Stimulated activated naive B cell treated with anti-CD40 and anti-IgM and Interleukin-4, amounts not matched to agents 10 μg/mL and 1 μg/mL and 100 μg/mL, for 72 hours (primary cell): ENCODE results near the gene LRRN1.

ENCODE experiments used
- ATAC-seq, 2 donors: fragments of 150-1000 bp; cut with Tn5 transposase; replicated peaks; 2 replicates each; pipeline ENCODE4 v1.10.0; 2021; ENCODE audit warnings: moderate library complexity in 1 of 2
- DNase-seq: peaks from one replicate; pipeline ENCODE4 v3.0.0; 2021
- H3K27ac Mint-ChIP-seq: one replicate; pipeline ENCODE4 v1.8.0; 2022; ENCODE audit warnings: mild to moderate bottlenecking, mixed read lengths
- H3K27me3 Mint-ChIP-seq, 2 donors: one replicate each; pipeline ENCODE4 v1.8.0; 2022; ENCODE audit warnings: mixed read lengths in 2 of 2
- H3K36me3 Mint-ChIP-seq, 2 donors: one replicate each; pipeline ENCODE4 v1.8.0; 2022; ENCODE audit warnings: mixed read lengths in 2 of 2, mild to moderate bottlenecking in 1 of 2
- H3K4me1 Mint-ChIP-seq, 2 donors: one replicate each; pipeline ENCODE4 v1.8.0; 2022; ENCODE audit warnings: mixed read lengths in 2 of 2, mild to moderate bottlenecking in 1 of 2
- H3K4me3 Mint-ChIP-seq, 2 donors: one replicate each; pipeline ENCODE4 v1.8.0; 2022; ENCODE audit warnings: mild to moderate bottlenecking in 2 of 2, mixed read lengths in 2 of 2, moderate library complexity in 1 of 2
- H3K9me3 Mint-ChIP-seq, 2 donors: one replicate each; pipeline ENCODE4 v1.8.0; 2022; ENCODE audit warnings: mixed read lengths in 2 of 2, mild to moderate bottlenecking in 1 of 2

The LRRN1 gene

GRCh38 chr3:3792391-3792790, 6.8 kb upstream of the LRRN1 start:
- peaks cover 5 to 14% of the 10 kb centered on the region in 2 donors for H3K36me3 Mint-ChIP-seq
- H3K27me3 Mint-ChIP-seq = peaks cover 6 to 7% of the 10 kb centered on the region in 2 donors
- DNase-seq (no peak), ATAC-seq (no peak)
- H3K4me1 Mint-ChIP-seq = peaks cover 0 to 4% of the 10 kb centered on the region in 2 donors
- H3K9me3 Mint-ChIP-seq = peaks cover 4 to 13% of the 10 kb centered on the region in 2 donors
- no peak overlapping the region for H3K27ac Mint-ChIP-seq
- H3K4me3 Mint-ChIP-seq = no peak overlapping the region

GRCh38 chr3:3798631-3799113, 559 bp upstream of the LRRN1 start:
- Mint-ChIP-seq H3K36me3 (peaks cover 3 to 14% of the 10 kb centered on the region in 2 donors), H3K4me1 (peaks cover 13 to 33% of the 10 kb centered on the region in 2 donors), H3K4me3 (peak overlapping the region; percentile 86 to 89), H3K27ac (peak overlapping the region; percentile 79), H3K9me3 (peaks cover 5 to 10% of the 10 kb centered on the region in 2 donors), H3K27me3 (peaks cover 37 to 42% of the 10 kb centered on the region in 2 donors)
- ATAC-seq (peak; percentile 58 to 59), DNase-seq (peak; percentile 22)

- Mint-ChIP-seq H3K4me1 (peaks cover 13 to 30% of the 10 kb centered on the region in 2 donors), H3K27me3 (peaks cover 37 to 42% of the 10 kb centered on the region in 2 donors), H3K4me3 (peak overlapping the region; percentile 89 to 90), H3K36me3 (peaks cover 0 to 4% of the 10 kb centered on the region in 2 donors), H3K27ac (peak overlapping the region; percentile 56), H3K9me3 (peaks cover 0 to 2% of the 10 kb centered on the region in 2 donors)
- ATAC-seq (peak in 1 of 2 donors; percentile 8), DNase-seq (no peak)
These were observed 837 bp downstream of the LRRN1 start for GRCh38 chr3:3800080-3800455.

- Mint-ChIP-seq H3K4me3 (peak overlapping the region; percentile 89 to 90), H3K27me3 (peaks cover 38 to 42% of the 10 kb centered on the region in 2 donors), H3K4me1 (peaks cover 13 to 30% of the 10 kb centered on the region in 2 donors), H3K9me3 (peaks cover 0 to 2% of the 10 kb centered on the region in 2 donors), H3K27ac (no peak overlapping the region), H3K36me3 (peaks cover 0 to 4% of the 10 kb centered on the region in 2 donors)
- no peak for ATAC-seq
- DNase-seq = no peak
These were observed 1.7 kb downstream of the LRRN1 start for GRCh38 chr3:3800685-3801493.

DNA sequence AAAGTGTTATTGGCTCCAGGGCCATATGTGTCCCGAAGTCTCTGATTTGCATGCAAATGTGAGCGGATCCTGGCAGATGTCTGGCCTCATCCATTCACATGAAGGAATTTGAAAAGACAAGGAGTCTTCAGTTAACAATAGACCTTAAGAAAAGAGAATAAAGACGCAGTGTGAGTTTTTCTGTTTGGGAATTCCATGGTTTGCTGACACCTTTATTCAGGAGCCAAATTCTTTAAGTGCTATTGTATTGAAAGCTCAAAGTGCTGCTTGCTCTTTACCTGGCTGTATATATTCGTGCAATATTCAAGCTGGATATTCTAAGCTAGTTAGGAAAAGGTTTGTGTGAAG, 2.2 kb downstream of the LRRN1 start:
- DNase-seq (no peak), ATAC-seq (no peak)
- Mint-ChIP-seq H3K27me3 (peaks cover 42 to 43% of the 10 kb centered on the region in 2 donors), H3K4me3 (peak overlapping the region in 1 of 2 donors; percentile 36), H3K4me1 (peaks cover 13 to 30% of the 10 kb centered on the region in 2 donors), H3K36me3 (peaks cover 0 to 4% of the 10 kb centered on the region in 2 donors), H3K27ac (no peak overlapping the region), H3K9me3 (peaks cover 0 to 2% of the 10 kb centered on the region in 2 donors)

- ATAC-seq (no peak), DNase-seq (no peak)
- Mint-ChIP-seq H3K27me3 (peaks cover 38 to 40% of the 10 kb centered on the region in 2 donors), H3K9me3 (peaks cover 0 to 2% of the 10 kb centered on the region in 2 donors), H3K4me3 (no peak overlapping the region), H3K4me1 (peaks cover 13 to 30% of the 10 kb centered on the region in 2 donors), H3K27ac (no peak overlapping the region), H3K36me3 (peaks cover 0 to 2% of the 10 kb centered on the region in 2 donors)
These were observed 2.8 kb downstream of the LRRN1 start for GRCh38 chr3:3802046-3802445.

DNA sequence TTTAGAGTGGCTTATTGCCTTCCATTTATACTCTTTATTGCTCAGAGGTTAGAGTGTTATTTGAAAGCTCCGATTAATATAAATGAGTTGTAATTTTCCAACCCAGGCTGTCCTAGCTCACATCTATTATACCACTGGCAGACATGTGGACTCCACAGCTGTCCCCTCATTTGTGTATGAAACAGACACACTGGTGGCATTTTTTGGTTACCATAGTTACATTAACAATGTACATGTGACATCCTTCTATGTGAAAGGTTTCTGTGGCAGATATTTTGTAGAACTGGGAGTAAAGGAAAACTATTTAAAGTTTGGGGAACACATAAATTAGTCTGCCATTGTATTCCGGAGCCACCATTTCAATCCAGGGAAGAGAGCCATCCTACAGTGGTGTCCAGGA, 5.3 kb downstream of the LRRN1 start:
- Mint-ChIP-seq H3K36me3 (no peaks in the 10 kb centered on the region), H3K27ac (no peak overlapping the region), H3K27me3 (peaks cover 18 to 25% of the 10 kb centered on the region in 2 donors), H3K4me1 (peaks cover 8 to 17% of the 10 kb centered on the region in 2 donors), H3K9me3 (no peaks in the 10 kb centered on the region), H3K4me3 (no peak overlapping the region)
- ATAC-seq (no peak), DNase-seq (no peak)

DNA sequence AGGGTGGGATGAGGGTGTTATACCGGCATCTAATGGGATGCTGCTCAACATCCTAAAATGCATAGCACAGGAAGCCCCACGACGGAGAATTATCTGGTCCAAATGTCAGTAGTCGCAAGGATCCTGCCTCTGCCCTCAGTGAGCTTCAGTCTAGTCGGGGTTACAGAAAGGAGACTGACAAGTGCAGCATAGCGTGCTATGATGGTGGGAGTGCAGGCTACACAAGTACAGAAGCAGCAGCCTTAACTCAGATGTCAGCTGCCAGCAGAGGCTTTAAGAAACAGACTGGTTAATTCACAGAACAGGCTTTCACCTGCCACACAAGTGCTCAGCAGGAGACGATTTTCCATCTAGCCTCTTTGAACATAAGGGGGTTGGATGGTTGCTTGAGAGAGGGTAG, 6.9 kb downstream of the LRRN1 start:
- Mint-ChIP-seq H3K36me3 (peaks cover 0 to 3% of the 10 kb centered on the region in 2 donors), H3K4me3 (no peak overlapping the region), H3K4me1 (peaks cover 0 to 2% of the 10 kb centered on the region in 2 donors), H3K27ac (no peak overlapping the region), H3K9me3 (peaks cover 0 to 2% of the 10 kb centered on the region in 2 donors), H3K27me3 (peaks cover 3 to 13% of the 10 kb centered on the region in 2 donors)
- no peak for ATAC-seq
- no peak for DNase-seq

DNA sequence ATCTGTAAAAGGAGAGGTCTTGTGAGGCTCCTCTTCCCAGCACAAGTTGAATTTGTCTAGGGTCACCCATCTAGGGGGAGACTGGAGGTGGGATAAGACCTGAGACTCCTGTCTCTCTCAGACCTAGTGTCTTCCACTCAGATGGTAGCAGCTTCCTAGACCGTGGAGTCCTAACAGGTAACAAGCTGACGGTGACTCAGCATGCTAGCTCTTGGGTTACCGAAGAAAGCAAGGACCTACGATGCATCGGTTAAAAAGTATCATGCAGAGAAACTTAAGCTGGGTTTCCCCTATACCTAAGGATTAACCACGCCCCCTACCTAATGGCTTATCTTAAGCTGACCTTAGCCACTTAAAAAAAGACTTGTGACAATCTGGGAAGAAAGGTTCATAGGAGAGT, 7.6 kb downstream of the LRRN1 start:
- Mint-ChIP-seq H3K4me3 (no peak overlapping the region), H3K27ac (no peak overlapping the region), H3K36me3 (peaks cover 0 to 3% of the 10 kb centered on the region in 2 donors), H3K4me1 (no peaks in the 10 kb centered on the region), H3K9me3 (peaks cover 0 to 2% of the 10 kb centered on the region in 2 donors), H3K27me3 (peaks cover 0 to 9% of the 10 kb centered on the region in 2 donors)
- ATAC-seq (no peak), DNase-seq (no peak)

DNA sequence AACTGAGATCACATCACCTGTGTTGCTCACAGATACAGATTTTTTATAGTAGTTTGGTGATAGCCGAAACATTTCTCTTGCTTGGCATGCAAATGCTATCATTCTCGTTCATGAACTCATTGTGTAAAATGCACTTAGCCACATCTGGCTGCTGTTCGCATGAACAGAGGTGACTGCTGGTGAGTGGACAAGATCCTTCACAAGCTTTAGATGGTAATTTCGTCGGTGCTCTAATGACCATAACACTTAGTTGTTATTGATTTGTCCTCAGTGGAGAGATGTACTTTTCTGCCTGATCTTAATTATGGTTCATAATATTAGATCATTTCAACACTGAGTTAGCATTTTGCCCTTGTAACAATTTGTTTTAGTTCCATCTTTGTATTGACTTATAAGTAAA, 13.8 kb downstream of the LRRN1 start:
- no peaks in the 10 kb centered on the region for H3K27me3 Mint-ChIP-seq
- no peak overlapping the region for H3K4me3 Mint-ChIP-seq
- H3K27ac Mint-ChIP-seq = no peak overlapping the region
- no peak for ATAC-seq
- DNase-seq = no peak
- H3K36me3 Mint-ChIP-seq = peaks cover 2 to 11% of the 10 kb centered on the region in 2 donors
- H3K4me1 Mint-ChIP-seq = no peaks in the 10 kb centered on the region
- H3K9me3 Mint-ChIP-seq = peaks cover 0 to 2% of the 10 kb centered on the region in 2 donors

- Mint-ChIP-seq H3K4me3 (no peak overlapping the region), H3K27me3 (no peaks in the 10 kb centered on the region), H3K36me3 (peaks cover 3 to 11% of the 10 kb centered on the region in 2 donors), H3K4me1 (no peaks in the 10 kb centered on the region), H3K27ac (no peak overlapping the region), H3K9me3 (peaks cover 0 to 2% of the 10 kb centered on the region in 2 donors)
- ATAC-seq = no peak
- DNase-seq = no peak
These were observed 16.0 kb downstream of the LRRN1 start for GRCh38 chr3:3815206-3815605.

- H3K9me3 Mint-ChIP-seq = no peaks in the 10 kb centered on the region
- no peaks in the 10 kb centered on the region for H3K27me3 Mint-ChIP-seq
These were observed 16.8 kb downstream of the LRRN1 start for GRCh38 chr3:3816034-3816433.

GRCh38 chr3:3817865-3818264, 18.6 kb downstream of the LRRN1 start:
- H3K27ac Mint-ChIP-seq = no peak overlapping the region
- no peak overlapping the region for H3K4me3 Mint-ChIP-seq
- H3K4me1 Mint-ChIP-seq = no peaks in the 10 kb centered on the region
- H3K36me3 Mint-ChIP-seq = peaks cover 1 to 3% of the 10 kb centered on the region in 2 donors
- H3K9me3 Mint-ChIP-seq = no peaks in the 10 kb centered on the region
- ATAC-seq = no peak
- DNase-seq = no peak
- H3K27me3 Mint-ChIP-seq = no peaks in the 10 kb centered on the region

More at GRCh38 chr3:3816034-3816433, 16.8 kb downstream of the LRRN1 start:
- H3K4me3 Mint-ChIP-seq = no peak overlapping the region
- H3K27ac Mint-ChIP-seq = no peak overlapping the region
- ATAC-seq (no peak), DNase-seq (no peak)
- H3K4me1 Mint-ChIP-seq = no peaks in the 10 kb centered on the region
- H3K36me3 Mint-ChIP-seq = peaks cover 3 to 8% of the 10 kb centered on the region in 2 donors

DNA sequence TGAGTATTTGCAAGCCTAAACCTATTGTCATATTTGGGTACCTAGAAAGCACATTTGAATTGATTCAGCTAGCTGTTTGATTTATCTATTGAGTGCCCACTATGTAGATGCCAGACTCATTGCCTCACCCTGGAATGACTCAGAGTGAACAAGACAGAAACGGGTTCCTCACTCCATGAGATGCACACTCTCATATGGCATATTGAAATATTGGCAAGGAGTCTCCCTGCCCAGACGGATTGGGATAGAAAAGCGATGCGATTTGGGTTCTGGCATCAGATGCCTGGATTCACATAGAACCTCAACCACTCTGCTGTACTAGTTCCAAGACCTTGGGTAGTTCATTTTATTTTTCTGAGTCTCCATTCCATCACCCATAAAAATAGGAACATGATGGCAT, 22.5 kb downstream of the LRRN1 start:
- Mint-ChIP-seq H3K27me3 (no peaks in the 10 kb centered on the region), H3K9me3 (no peaks in the 10 kb centered on the region), H3K36me3 (peaks cover 2 to 5% of the 10 kb centered on the region in 2 donors), H3K4me3 (no peak overlapping the region), H3K4me1 (no peaks in the 10 kb centered on the region), H3K27ac (no peak overlapping the region)
- no peak for DNase-seq
- ATAC-seq = no peak

GRCh38 chr3:3825035-3825434, 25.8 kb downstream of the LRRN1 start:
- Mint-ChIP-seq H3K36me3 (peaks cover 3 to 4% of the 10 kb centered on the region in 2 donors), H3K27me3 (no peaks in the 10 kb centered on the region), H3K27ac (peak overlapping the region; percentile 14), H3K9me3 (peaks cover 0 to under 1% of the 10 kb centered on the region in 2 donors), H3K4me3 (no peak overlapping the region), H3K4me1 (no peaks in the 10 kb centered on the region)
- DNase-seq (no peak), ATAC-seq (no peak)
